Activated naive CD8-positive, alpha-beta T cell treated with anti-CD3 and anti-CD28 coated beads for 36 hours (primary cell): ENCODE data around the gene ACOT12. TPM values are rescaled to one million over a fixed set of nuclear protein-coding genes. Genes with fewer than 3 reads are reported as not detected.

Source experiments
- DNase-seq: peaks from one replicate; pipeline ENCODE4 v3.0.0; 2021
- H3K27ac Mint-ChIP-seq: one replicate; pipeline ENCODE4 v1.8.0; 2022; ENCODE audit warnings: mild to moderate bottlenecking, moderate library complexity, mixed read lengths
- H3K27me3 Mint-ChIP-seq: one replicate; pipeline ENCODE4 v1.8.0; 2022; ENCODE audit warnings: mild to moderate bottlenecking, mixed read lengths
- H3K36me3 Mint-ChIP-seq: one replicate; pipeline ENCODE4 v1.8.0; 2021; ENCODE audit warnings: mild to moderate bottlenecking, mixed read lengths
- H3K4me1 Mint-ChIP-seq: one replicate; pipeline ENCODE4 v1.8.0; 2021; ENCODE audit warnings: mixed read lengths
- H3K4me3 Mint-ChIP-seq: one replicate; pipeline ENCODE4 v1.8.0; 2022; ENCODE audit warnings: mild to moderate bottlenecking, moderate library complexity, mixed read lengths
- H3K9me3 Mint-ChIP-seq: one replicate; pipeline ENCODE4 v1.8.0; 2022; ENCODE audit warnings: mixed read lengths
- total RNA-seq, 2 experiments: library from RNA; stranded (reverse); gene quantifications; one replicate each; pipeline ENCODE4 v1.2.3, GENCODE V29; 2021

The ACOT12 gene
- total RNA-seq, 2 experiments from 2014 or later: not detected

DNA sequence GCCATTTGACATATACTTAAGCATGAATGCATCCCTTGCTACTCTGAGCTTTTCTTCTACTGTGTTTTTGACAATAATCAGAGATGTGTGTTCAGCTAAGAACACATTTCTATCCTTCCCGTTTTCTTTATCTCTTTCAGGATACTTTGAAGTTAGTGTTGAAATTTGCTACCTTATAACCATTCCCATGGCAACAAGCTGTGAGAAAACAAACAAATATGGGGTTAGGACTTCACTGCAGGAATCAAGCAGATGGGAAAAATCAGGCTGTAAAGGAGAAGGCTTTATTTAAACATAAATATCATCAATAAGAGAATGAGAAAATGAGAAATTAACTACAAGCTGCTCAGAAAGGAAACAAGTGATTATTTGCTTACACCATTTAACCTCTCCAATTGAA lies 57.4 kb downstream of the ACOT12 start:
- DNase-seq: no peak
- H3K9me3 Mint-ChIP-seq: peaks cover 2% of the 10 kb centered on the region
- peaks cover 2% of the 10 kb centered on the region for H3K36me3 Mint-ChIP-seq
- no peaks in the 10 kb centered on the region for H3K4me1 Mint-ChIP-seq
- H3K27ac Mint-ChIP-seq: no peak overlapping the region
- H3K4me3 Mint-ChIP-seq: no peak overlapping the region
- no peaks in the 10 kb centered on the region for H3K27me3 Mint-ChIP-seq

DNA sequence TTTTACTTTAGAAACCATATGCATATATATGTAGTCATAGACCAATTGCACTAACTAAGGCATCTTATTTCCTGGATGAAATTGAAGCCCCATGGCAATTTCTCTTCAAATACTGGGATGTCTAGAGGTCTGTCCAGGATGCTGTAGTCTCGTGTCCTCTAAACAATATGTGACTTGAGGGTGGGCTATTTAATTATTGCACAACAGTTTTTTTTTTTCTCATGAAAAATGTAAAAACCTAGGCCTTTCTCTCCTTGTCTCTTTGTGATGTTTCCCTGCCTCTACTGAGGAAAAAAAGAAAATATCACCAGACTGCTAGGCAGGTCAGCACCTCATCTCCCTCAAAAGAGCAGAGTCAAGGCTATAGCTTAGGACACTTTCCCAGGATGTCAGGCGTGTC lies 58.0 kb downstream of the ACOT12 start:
- Mint-ChIP-seq H3K27me3 (no peaks in the 10 kb centered on the region), H3K27ac (no peak overlapping the region), H3K4me1 (no peaks in the 10 kb centered on the region), H3K36me3 (peaks cover 2% of the 10 kb centered on the region), H3K4me3 (no peak overlapping the region), H3K9me3 (peaks cover 2% of the 10 kb centered on the region)
- no peak for DNase-seq

DNA sequence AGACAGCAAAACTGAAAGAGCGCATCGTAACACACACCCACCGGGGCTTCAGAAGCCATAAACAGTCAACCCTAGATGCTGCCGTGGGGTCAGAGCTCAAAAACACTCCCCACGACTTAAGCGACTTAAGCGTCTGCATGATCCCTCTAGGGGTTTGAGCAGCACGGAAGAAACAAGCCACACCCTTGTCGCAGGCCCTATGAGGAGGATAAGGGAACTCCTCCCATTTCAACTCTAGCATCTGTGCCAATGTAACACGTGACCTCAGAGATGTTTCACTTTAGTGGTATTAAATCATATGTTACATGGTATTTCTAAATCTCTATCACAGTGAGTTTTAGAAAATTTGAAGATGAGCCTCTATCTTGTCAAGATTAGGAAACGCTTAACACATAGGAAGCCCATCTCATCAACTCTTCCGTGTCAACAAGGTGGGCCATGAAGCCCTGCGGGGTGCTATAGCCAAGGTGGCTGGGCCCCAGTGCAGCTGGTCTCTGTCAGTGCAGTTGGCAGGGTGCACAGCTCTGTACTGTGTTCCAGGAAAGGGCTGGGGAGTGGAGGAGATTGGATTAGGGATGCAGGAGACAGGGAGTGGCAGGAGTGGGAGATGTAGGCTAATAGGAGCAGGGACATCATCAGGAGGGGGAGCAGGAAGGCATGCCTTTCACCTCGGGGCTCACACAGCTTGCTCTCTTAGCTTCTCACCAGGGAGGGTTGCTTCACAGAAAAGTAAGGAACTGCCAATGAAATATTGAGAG lies 59.5 kb downstream of the ACOT12 start:
- no peak for DNase-seq
- Mint-ChIP-seq H3K4me3 (no peak overlapping the region), H3K36me3 (peaks cover 2% of the 10 kb centered on the region), H3K9me3 (peaks cover 2% of the 10 kb centered on the region), H3K27ac (no peak overlapping the region), H3K27me3 (no peaks in the 10 kb centered on the region), H3K4me1 (no peaks in the 10 kb centered on the region)

DNA sequence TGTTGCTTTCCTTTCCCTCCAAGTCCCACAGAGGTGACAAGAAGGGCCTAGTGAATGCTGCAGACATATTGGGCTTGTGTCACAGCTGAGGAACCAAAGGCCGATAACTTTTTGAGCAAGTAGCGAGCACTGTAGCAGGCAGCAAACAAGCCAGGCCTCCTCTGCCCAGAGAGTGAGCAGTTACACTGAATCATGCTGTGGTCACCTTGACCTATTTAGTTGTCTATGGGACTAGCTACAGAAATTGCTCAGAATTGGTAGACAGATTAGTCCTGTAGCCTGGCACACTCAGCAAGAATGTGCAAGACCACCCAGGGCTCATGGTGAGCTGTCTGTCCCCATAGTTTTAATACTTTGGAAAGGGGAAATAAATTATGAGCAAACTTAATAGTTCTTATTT lies 67.4 kb downstream of the ACOT12 start:
- Mint-ChIP-seq H3K36me3 (no peaks in the 10 kb centered on the region), H3K4me3 (no peak overlapping the region), H3K27ac (no peak overlapping the region), H3K4me1 (no peaks in the 10 kb centered on the region), H3K9me3 (no peaks in the 10 kb centered on the region), H3K27me3 (no peaks in the 10 kb centered on the region)
- no peak for DNase-seq

DNA sequence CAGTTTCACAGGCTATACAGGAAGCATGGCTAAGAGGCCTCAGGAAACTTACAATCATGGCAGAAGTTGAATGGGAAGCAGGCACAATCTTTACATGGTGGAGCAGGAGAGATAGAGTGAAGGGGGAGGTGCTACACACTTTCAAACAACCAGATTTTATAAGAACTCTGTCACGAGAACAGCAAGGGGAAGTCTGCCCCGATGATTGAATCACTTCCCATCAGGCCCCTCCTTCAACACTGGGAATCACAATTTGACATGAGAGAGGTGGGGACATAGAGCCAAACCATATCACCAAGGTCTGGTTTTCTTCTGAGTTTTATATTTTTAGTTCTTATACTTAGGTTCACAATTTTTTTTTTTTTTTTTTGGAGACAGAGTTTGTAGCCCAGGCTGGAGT lies 76.4 kb downstream of the ACOT12 start:
- Mint-ChIP-seq H3K9me3 (no peaks in the 10 kb centered on the region), H3K36me3 (peaks cover 3% of the 10 kb centered on the region), H3K27ac (no peak overlapping the region), H3K4me3 (no peak overlapping the region), H3K27me3 (no peaks in the 10 kb centered on the region), H3K4me1 (peaks cover 1% of the 10 kb centered on the region)
- DNase-seq: no peak

DNA sequence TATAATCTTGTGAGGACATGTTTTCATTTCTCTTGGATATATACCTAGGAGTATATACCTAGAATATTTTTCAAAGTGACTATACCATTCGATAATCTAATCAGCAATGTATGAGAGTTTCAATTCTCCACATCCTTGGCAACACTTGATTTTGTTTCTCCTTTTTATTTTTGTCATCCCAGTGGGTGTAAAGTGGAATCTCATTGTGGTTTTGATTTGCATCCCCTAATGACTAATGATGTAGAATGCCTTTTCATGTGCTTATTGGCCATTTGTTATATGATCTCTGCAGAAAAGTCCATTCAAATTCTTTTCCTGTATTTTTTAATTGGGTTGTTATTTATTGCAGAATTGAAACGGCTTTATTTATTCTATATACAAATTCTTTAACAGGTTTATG lies 77.4 kb downstream of the ACOT12 start:
- Mint-ChIP-seq H3K36me3 (peaks cover 3% of the 10 kb centered on the region), H3K27ac (no peak overlapping the region), H3K4me3 (no peak overlapping the region), H3K27me3 (no peaks in the 10 kb centered on the region), H3K4me1 (peaks cover 1% of the 10 kb centered on the region), H3K9me3 (no peaks in the 10 kb centered on the region)
- no peak for DNase-seq

DNA sequence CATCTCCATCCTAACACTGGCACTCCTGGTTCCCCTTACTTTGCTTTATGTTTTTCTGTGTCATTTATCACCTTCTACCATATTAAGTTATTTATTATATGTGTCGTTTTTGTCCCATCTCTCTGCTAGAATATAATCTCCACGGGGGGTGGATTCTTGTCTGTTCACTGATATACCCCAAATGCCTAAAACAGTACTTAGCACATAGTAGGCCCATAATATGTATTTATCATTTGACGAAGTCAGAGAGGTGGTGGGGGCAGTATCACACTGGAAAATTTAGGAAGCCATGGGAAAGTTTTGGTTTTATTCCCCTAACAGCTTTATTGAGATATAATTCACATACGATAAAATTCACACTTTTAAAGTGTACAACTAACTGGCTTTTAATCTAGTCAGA lies 78.1 kb downstream of the ACOT12 start:
- DNase-seq: no peak
- H3K4me1 Mint-ChIP-seq: peaks cover 1% of the 10 kb centered on the region
- H3K27me3 Mint-ChIP-seq: no peaks in the 10 kb centered on the region
- H3K9me3 Mint-ChIP-seq: no peaks in the 10 kb centered on the region
- H3K36me3 Mint-ChIP-seq: peaks cover 3% of the 10 kb centered on the region
- no peak overlapping the region for H3K27ac Mint-ChIP-seq
- no peak overlapping the region for H3K4me3 Mint-ChIP-seq

DNA sequence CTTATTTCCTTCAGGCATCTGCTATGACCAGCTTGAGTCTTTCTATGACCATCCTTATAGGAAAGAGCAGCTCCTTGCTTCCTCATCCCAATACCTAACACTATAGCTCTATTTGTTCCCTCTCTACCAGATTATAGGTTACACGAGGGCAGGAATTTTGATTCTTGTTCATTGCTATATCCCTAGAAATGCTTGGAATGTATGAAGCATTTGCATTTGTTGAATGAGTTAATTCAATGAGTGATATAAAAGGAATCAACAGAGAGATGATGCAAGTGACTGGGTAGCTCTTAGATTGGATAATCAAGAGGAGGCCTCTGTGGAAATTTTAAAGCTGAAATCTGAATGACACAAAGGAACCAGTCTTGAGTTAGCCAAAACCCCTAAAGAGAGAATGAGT lies 78.6 kb downstream of the ACOT12 start:
- no peak for DNase-seq
- Mint-ChIP-seq H3K36me3 (peaks cover 3% of the 10 kb centered on the region), H3K4me3 (no peak overlapping the region), H3K4me1 (peaks cover 1% of the 10 kb centered on the region), H3K27ac (no peak overlapping the region), H3K9me3 (no peaks in the 10 kb centered on the region), H3K27me3 (no peaks in the 10 kb centered on the region)

DNA sequence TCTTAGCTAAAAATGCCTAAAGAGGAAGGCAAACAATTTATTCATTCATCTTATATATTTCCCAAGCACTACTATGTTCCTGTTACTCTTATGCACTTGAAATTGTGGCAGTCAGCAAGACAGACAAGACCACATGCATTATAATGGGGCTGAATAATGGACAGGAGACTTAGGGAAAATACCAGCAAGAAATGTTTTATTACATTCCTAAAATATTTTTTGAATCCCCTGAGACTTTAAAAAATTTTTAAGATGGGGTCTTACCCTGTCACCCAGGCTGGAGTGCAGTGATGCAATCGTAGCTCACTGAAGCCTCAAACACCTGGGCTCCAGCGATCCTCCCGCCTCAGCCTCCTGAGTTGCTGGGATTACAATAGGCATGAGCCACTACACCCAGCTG lies 79.4 kb downstream of the ACOT12 start:
- Mint-ChIP-seq H3K27me3 (no peaks in the 10 kb centered on the region), H3K4me3 (no peak overlapping the region), H3K4me1 (peaks cover 1% of the 10 kb centered on the region), H3K27ac (no peak overlapping the region), H3K36me3 (peaks cover 3% of the 10 kb centered on the region), H3K9me3 (no peaks in the 10 kb centered on the region)
- DNase-seq: no peak

DNA sequence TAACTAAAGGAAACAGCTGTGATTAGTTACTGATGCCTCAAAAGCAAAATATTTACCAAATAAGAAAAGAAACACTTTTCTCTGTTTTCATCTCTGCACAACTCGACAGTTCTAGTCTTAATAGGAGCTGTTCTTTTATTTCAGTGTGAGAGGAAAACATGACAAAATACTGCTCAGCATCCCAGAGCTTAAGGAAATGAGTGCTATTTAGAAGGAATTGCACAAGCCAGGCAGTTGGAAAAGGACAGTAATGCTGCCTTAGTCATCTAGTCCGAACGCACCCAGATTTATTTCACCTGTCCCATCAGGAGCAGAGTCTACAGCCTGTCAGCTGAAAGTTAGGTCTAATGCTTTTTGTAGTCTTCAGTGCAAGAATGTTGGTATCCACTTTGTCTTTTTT lies 80.2 kb downstream of the ACOT12 start:
- H3K4me3 Mint-ChIP-seq: no peak overlapping the region
- no peaks in the 10 kb centered on the region for H3K9me3 Mint-ChIP-seq

DNA sequence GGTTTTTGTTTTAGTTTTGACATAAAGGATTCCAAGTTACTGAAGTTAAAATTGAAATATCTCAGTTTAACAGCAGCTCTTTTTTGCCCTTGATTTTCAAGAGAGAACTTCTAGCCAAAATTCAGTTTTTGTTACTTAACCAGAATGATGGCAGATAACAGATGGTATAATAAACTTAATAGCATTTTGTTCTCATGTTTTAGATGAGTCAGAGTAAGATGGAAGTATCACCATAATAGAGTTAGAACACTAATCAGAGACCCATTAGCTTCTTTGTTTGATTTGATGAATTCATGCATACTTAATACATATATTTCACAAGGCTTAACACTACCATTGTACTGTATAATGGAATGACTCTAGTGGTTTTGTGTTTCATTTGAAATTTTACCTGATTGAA lies 80.7 kb downstream of the ACOT12 start:
- Mint-ChIP-seq H3K27ac (no peak overlapping the region), H3K27me3 (no peaks in the 10 kb centered on the region), H3K4me1 (peaks cover 1% of the 10 kb centered on the region), H3K36me3 (peaks cover 3% of the 10 kb centered on the region), H3K4me3 (no peak overlapping the region), H3K9me3 (no peaks in the 10 kb centered on the region)
- DNase-seq: no peak

More for the DNA sequence above, 80.2 kb downstream of the ACOT12 start:
- Mint-ChIP-seq H3K36me3 (peaks cover 3% of the 10 kb centered on the region), H3K27ac (no peak overlapping the region), H3K27me3 (no peaks in the 10 kb centered on the region), H3K4me1 (peaks cover 1% of the 10 kb centered on the region)
- DNase-seq: no peak

DNA sequence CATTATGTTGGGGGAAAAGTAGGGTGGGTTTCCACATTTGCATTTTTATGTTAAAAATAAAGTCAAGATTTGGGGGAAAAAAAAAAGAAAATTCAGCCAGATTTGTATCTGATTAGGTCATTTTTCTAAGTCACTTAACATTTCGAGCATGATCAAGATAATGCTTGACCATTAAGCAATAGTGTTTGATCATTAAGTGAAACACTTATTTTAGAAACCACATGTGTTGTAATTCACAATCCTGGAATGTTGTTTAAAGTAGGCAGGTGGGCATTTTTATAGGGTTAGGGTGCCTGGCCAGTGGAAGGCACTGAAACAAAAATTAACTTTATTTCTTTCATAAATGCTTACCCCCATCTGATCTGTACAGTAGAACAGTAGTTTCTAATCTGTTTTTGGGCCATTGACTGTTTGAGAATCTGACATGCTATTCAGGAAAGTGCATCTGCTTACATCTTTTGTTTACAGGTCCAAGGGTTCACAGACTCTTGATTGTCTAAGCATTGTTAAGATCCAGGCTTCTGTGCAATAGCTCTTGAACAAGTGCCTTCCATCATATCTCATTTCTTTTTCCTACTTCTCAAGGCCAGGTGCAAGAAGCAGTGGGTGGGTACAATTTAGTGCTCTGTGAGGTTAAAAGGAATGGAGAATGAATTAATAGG lies 83.4 kb downstream of the ACOT12 start:
- H3K36me3 Mint-ChIP-seq: peaks cover 3% of the 10 kb centered on the region
- H3K9me3 Mint-ChIP-seq: no peaks in the 10 kb centered on the region
- DNase-seq: no peak
- H3K27me3 Mint-ChIP-seq: no peaks in the 10 kb centered on the region
- H3K4me3 Mint-ChIP-seq: no peak overlapping the region
- H3K27ac Mint-ChIP-seq: no peak overlapping the region
- peaks cover 6% of the 10 kb centered on the region for H3K4me1 Mint-ChIP-seq

DNA sequence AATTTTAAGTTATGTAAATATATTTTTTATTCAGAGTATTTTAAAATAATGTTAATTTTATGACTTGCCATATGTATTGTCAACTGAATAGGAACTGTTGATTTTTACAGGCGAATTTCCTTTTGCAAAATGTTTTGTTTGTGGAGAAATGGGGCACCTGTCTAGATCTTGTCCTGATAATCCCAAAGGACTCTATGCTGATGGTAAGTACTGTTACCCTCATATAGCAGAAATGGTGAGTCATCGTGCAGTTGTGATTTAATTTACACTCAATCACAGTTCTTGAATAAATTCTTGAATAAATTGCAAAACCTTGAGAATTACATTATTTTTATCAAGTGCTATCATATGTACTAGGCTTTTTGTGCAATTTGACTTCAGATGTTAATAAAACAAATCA lies 85.1 kb downstream of the ACOT12 start:
- no peak overlapping the region for H3K27ac Mint-ChIP-seq
- no peaks in the 10 kb centered on the region for H3K27me3 Mint-ChIP-seq
- H3K4me3 Mint-ChIP-seq: no peak overlapping the region
- H3K4me1 Mint-ChIP-seq: peaks cover 10% of the 10 kb centered on the region
- peaks cover 8% of the 10 kb centered on the region for H3K36me3 Mint-ChIP-seq
- H3K9me3 Mint-ChIP-seq: no peaks in the 10 kb centered on the region
- no peak for DNase-seq

DNA sequence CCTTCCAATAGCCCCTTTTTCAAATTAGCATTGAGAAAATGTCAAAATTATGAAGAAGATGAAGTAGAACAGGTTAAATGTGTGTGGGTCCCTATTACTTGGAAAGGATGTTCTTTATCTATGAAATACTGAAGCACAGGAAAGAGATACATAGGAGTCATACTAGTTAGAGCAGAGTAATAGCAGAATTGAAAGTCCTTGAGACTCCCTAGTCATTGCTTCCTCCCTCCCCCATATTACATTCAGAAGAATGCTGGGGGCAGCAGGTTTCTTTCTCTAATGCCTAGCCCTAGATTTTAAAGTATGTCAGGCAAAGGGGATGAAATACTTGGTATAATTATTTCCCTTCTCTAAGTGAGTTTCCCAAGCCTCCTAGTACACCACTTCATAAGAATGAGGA lies 88.1 kb downstream of the ACOT12 start:
- H3K27me3 Mint-ChIP-seq: no peaks in the 10 kb centered on the region
- H3K27ac Mint-ChIP-seq: no peak overlapping the region
- DNase-seq: no peak
- H3K36me3 Mint-ChIP-seq: peaks cover 13% of the 10 kb centered on the region
- H3K4me1 Mint-ChIP-seq: peaks cover 19% of the 10 kb centered on the region
- H3K4me3 Mint-ChIP-seq: no peak overlapping the region
- no peaks in the 10 kb centered on the region for H3K9me3 Mint-ChIP-seq

DNA sequence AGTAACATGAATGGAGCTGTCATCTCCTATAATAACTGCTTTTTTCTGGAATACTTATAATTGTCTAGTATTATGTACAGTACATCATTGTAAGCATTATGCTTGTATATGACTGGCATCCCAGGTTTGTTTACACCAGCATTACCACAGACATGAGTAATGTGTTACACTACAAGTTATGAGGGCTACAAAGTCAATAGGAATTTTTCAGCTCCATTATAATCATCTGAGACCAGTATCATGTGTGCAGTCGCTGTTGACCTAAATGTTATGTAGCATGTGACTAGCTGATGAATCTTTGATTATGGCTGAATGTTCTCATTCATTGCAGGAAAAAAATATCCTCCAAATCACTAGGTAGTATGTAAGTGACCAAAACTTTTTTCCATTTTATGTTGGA lies 90.4 kb downstream of the ACOT12 start:
- peaks cover 36% of the 10 kb centered on the region for H3K4me1 Mint-ChIP-seq
- no peaks in the 10 kb centered on the region for H3K9me3 Mint-ChIP-seq
- H3K4me3 Mint-ChIP-seq: peak overlapping the region; percentile 14
- peaks cover 13% of the 10 kb centered on the region for H3K36me3 Mint-ChIP-seq
- no peaks in the 10 kb centered on the region for H3K27me3 Mint-ChIP-seq
- no peak for DNase-seq
- H3K27ac Mint-ChIP-seq: no peak overlapping the region

DNA sequence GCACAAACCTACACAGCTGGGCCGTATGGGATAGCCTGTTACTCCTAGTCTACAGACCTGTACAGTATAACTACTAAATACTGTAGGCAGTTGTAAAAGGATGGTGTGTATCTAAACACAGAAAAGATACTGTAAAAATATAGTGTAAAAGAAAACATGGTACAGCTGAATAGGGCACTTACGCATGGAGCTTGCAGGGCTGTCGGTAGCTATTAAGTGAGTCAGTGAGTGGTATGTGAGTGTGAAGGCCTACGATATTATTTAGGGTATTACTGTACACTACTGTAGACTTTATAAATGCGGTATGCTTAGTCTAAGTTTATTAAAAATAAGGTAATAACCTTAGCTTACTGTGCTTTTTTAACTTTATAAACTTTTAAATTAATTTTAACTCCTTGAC lies 91.3 kb downstream of the ACOT12 start:
- Mint-ChIP-seq H3K36me3 (peaks cover 13% of the 10 kb centered on the region), H3K4me1 (peaks cover 41% of the 10 kb centered on the region), H3K4me3 (peak overlapping the region; percentile 98), H3K9me3 (no peaks in the 10 kb centered on the region), H3K27ac (no peak overlapping the region), H3K27me3 (no peaks in the 10 kb centered on the region)
- no peak for DNase-seq
